Activated naive CD8-positive, alpha-beta T cell treated with anti-CD3 and anti-CD28 coated beads, Interleukin-2, amount 50 U/mL, for 24 hours (primary cell): ENCODE data around the gene ZBTB47.
A peak's percentile ranks its signal among the peaks of the same experiment; 100 is the strongest.

Experiments
- ATAC-seq: fragments of 150-1000 bp; cut with Tn5 transposase; one replicate; pipeline ENCODE4 v1.10.0; 2021
- DNase-seq: peaks from one replicate; pipeline ENCODE4 v3.0.0; 2021
- H3K27ac Mint-ChIP-seq: one replicate; pipeline ENCODE4 v1.8.0; 2021; ENCODE audit warnings: mild to moderate bottlenecking, mixed read lengths
- H3K27me3 Mint-ChIP-seq: one replicate; pipeline ENCODE4 v1.8.0; 2021; ENCODE audit warnings: mixed read lengths
- H3K36me3 Mint-ChIP-seq: one replicate; pipeline ENCODE4 v1.8.0; 2021; ENCODE audit warnings: low read depth, mixed read lengths
- H3K4me1 Mint-ChIP-seq: one replicate; pipeline ENCODE4 v1.8.0; 2021; ENCODE audit warnings: mixed read lengths
- H3K4me3 Mint-ChIP-seq: one replicate; pipeline ENCODE4 v1.8.0; 2021; ENCODE audit warnings: mild to moderate bottlenecking, moderate library complexity, mixed read lengths
- H3K9me3 Mint-ChIP-seq: one replicate; pipeline ENCODE4 v1.8.0; 2021; ENCODE audit warnings: mixed read lengths

ZBTB47 gene

DNA sequence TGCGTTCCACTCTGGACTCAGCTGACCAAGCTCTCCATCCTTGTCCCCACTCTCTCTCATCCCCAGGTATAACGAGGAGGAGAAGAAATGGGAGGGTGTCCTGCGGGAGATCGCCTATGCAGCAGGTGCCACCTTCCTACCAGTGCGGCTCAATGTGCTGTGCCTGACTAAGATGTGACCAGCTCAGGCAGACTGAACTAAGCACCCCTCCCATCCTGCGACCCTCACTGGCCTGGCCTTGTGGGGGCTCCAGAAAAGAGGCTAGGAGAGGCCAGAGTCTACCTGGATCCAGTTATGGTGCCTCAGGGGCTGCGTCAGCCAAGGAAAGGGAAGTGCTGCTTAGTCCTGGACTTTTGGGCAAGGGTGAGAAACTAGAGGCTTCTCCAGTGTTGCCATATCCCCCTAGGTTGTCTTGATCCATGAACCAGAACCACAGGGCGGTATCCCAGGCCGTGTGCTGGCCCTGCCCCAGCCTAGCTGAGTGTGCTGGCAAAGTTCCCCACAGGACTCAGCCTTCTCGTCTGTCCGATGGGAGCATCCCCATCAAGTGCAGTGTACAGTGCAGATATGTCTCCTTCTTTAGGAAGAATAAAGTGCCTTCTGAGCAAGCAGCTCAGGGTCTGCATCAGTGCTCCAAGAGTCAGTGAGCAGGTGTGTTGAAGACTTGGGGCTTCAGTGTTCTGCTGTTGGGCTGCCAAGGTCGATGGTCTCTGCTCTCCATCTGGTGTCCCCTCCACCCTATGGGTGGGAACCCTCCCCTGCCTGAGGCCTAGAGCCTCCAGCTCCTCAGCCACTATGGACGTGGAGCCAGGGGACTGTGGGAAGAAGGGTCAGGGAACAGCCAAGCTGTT is 38.5 kb downstream of the ZBTB47 start:
- ATAC-seq = no peak

GRCh38 chr3:42692667-42693529 is 39.4 kb downstream of the ZBTB47 start:
- no peaks in the 10 kb centered on the region for H3K4me1 Mint-ChIP-seq
- H3K9me3 Mint-ChIP-seq = no peaks in the 10 kb centered on the region
- no peak for DNase-seq
- no peak overlapping the region for H3K27ac Mint-ChIP-seq
- peaks cover 2% of the 10 kb centered on the region for H3K27me3 Mint-ChIP-seq
- H3K4me3 Mint-ChIP-seq = no peak overlapping the region
- H3K36me3 Mint-ChIP-seq = no peaks in the 10 kb centered on the region
- ATAC-seq = no peak

More for the DNA sequence above, 38.5 kb downstream of the ZBTB47 start:
- no peak overlapping the region for H3K27ac Mint-ChIP-seq
- H3K4me3 Mint-ChIP-seq = no peak overlapping the region
- H3K36me3 Mint-ChIP-seq = no peaks in the 10 kb centered on the region
- peaks cover 2% of the 10 kb centered on the region for H3K27me3 Mint-ChIP-seq
- H3K4me1 Mint-ChIP-seq = no peaks in the 10 kb centered on the region
- H3K9me3 Mint-ChIP-seq = no peaks in the 10 kb centered on the region
- DNase-seq = no peak

GRCh38 chr3:42693530-42693930 is 40.0 kb downstream of the ZBTB47 start:
- no peak overlapping the region for H3K27ac Mint-ChIP-seq
- no peak overlapping the region for H3K4me3 Mint-ChIP-seq
- H3K27me3 Mint-ChIP-seq = peaks cover 2% of the 10 kb centered on the region
- H3K36me3 Mint-ChIP-seq = no peaks in the 10 kb centered on the region
- no peak for ATAC-seq
- H3K9me3 Mint-ChIP-seq = no peaks in the 10 kb centered on the region
- DNase-seq = no peak
- no peaks in the 10 kb centered on the region for H3K4me1 Mint-ChIP-seq

- peaks cover 2% of the 10 kb centered on the region for H3K27me3 Mint-ChIP-seq
- H3K27ac Mint-ChIP-seq = no peak overlapping the region
- H3K9me3 Mint-ChIP-seq = no peaks in the 10 kb centered on the region
- ATAC-seq (no peak), DNase-seq (no peak)
- no peak overlapping the region for H3K4me3 Mint-ChIP-seq
- H3K36me3 Mint-ChIP-seq = no peaks in the 10 kb centered on the region
- H3K4me1 Mint-ChIP-seq = peaks cover 2% of the 10 kb centered on the region
These were observed 40.9 kb downstream of the ZBTB47 start for GRCh38 chr3:42694366-42694765.

GRCh38 chr3:42696356-42697288 is 43.1 kb downstream of the ZBTB47 start:
- H3K27me3 Mint-ChIP-seq = no peaks in the 10 kb centered on the region
- H3K4me1 Mint-ChIP-seq = peaks cover 2% of the 10 kb centered on the region
- H3K27ac Mint-ChIP-seq = no peak overlapping the region
- no peak overlapping the region for H3K4me3 Mint-ChIP-seq
- H3K9me3 Mint-ChIP-seq = no peaks in the 10 kb centered on the region
- H3K36me3 Mint-ChIP-seq = no peaks in the 10 kb centered on the region
- DNase-seq (no peak), ATAC-seq (no peak)

DNA sequence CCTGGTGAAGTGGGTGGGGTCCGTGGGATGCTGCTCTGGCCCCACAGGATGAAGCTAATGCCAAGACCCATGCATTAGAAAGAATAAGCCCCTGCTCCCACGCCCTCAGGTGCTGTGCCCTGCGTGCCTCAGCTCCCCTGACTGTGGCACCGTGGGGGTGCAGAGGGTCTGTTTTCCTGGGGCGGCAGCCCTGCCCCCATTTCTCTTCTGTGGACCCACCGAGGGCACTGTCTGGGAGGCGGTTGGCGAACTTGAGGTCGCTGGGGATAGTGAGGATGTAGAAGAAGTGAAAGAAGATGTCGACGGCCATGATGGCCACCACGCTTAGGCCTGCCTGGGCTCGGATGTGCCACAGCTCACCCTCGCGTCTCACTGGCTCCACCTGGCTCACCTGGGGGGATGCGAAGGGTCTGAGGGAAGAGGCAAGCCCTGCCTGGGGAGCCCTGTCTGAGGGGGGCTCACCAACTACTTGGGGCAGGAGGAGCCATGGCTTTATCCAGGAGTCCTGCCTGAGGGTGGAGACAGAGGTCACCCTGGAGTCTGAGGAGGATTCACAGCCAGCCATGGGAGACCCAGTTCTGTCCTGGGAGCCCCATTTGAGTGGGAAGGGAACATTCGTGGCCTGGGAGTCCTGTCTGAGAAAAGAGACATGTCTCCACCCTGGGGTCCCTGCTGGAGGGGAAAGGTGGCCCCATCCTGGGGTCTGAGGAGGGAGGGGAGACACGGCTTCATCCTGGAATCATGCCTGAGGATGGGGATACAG is 44.0 kb downstream of the ZBTB47 start:
- Mint-ChIP-seq H3K36me3 (no peaks in the 10 kb centered on the region), H3K27ac (no peak overlapping the region)
- no peak for ATAC-seq

GRCh38 chr3:42698216-42698910 is 44.9 kb downstream of the ZBTB47 start:
- Mint-ChIP-seq H3K27ac (no peak overlapping the region), H3K36me3 (no peaks in the 10 kb centered on the region), H3K27me3 (no peaks in the 10 kb centered on the region), H3K4me3 (no peak overlapping the region), H3K9me3 (no peaks in the 10 kb centered on the region), H3K4me1 (peaks cover 2% of the 10 kb centered on the region)
- DNase-seq (no peak), ATAC-seq (no peak)

More for the DNA sequence above, 44.0 kb downstream of the ZBTB47 start:
- Mint-ChIP-seq H3K4me3 (no peak overlapping the region), H3K27me3 (no peaks in the 10 kb centered on the region), H3K9me3 (no peaks in the 10 kb centered on the region), H3K4me1 (peaks cover 2% of the 10 kb centered on the region)
- no peak for DNase-seq

- no peaks in the 10 kb centered on the region for H3K36me3 Mint-ChIP-seq
- no peak overlapping the region for H3K27ac Mint-ChIP-seq
- ATAC-seq (no peak), DNase-seq (peak; percentile 11)
- no peaks in the 10 kb centered on the region for H3K9me3 Mint-ChIP-seq
- no peaks in the 10 kb centered on the region for H3K27me3 Mint-ChIP-seq
- no peak overlapping the region for H3K4me3 Mint-ChIP-seq
- H3K4me1 Mint-ChIP-seq = peaks cover 2% of the 10 kb centered on the region
These were observed 45.4 kb downstream of the ZBTB47 start for GRCh38 chr3:42698911-42699230.

DNA sequence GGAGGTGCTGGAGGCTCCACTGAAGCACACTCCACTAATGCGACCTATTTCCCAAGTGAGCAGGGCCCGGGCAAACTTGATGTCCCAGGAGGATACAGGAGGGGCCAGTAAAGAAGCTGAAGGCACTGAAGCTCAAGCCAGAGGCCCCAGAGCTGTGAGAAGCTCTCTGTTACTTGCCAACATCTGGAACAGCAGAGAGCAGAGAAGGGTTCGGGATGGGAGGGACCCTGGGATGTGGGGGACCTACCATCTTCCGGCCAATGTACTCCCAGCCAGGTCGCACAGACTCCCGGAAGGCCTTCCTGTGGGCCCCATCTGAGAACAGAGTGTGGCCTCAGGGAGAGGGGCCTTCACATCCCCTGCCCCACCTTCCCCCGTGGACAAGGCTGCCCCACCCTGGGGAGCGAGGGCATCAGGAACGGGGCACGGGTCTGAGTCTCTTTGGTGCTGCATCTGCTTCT is 46.0 kb downstream of the ZBTB47 start:
- ATAC-seq (no peak), DNase-seq (no peak)
- H3K36me3 Mint-ChIP-seq = no peaks in the 10 kb centered on the region
- H3K4me3 Mint-ChIP-seq = no peak overlapping the region
- H3K27me3 Mint-ChIP-seq = no peaks in the 10 kb centered on the region
- H3K27ac Mint-ChIP-seq = no peak overlapping the region
- H3K4me1 Mint-ChIP-seq = peaks cover 2% of the 10 kb centered on the region
- H3K9me3 Mint-ChIP-seq = no peaks in the 10 kb centered on the region

DNA sequence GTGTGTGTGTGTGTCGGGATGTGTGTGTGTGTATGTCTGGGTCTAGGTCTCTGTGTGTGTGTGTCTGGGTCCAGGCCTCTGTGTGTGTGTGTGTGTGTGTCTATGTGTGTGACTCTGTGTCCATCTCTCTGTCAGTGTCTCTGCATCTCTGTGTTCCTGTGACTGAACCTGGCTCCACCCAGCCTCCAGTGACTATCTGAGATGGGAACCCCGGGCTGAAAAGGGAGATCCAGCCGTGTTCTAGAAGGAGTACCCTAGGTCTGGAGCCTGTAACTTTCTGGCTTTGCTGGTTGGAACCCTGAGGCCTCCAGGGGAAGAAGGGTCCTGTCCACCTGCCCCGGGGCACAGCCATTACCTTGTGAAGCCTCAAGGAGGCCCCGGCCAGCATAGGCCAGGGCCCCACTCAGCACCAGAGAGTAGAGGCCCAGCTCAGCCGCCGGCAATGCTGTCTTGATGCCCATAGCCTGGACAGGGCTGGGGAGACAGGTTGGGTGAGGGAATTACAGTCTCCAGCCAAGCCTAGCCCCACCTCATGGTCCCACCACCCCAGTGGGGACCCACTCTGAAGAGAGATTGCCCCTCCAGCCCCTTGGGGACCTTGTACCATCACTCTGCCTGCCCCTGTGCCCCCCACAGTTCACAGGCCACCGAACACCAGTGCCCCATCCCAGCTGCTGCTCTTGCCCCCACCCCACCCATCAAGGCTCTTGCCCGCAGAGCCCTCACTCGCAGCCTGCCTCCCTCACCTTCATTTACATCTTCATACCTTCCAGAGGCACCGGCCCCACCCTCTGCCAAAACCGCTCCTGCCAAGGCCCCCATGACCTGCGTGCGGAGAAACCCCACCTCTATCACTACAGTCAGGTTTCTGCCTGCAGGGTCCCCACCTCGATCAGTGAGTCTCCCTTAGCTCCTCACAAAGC is 47.1 kb downstream of the ZBTB47 start:
- Mint-ChIP-seq H3K4me3 (no peak overlapping the region), H3K4me1 (peaks cover 2% of the 10 kb centered on the region), H3K9me3 (no peaks in the 10 kb centered on the region), H3K27me3 (peaks cover 3% of the 10 kb centered on the region), H3K27ac (no peak overlapping the region), H3K36me3 (no peaks in the 10 kb centered on the region)
- no peak for ATAC-seq
- no peak for DNase-seq

DNA sequence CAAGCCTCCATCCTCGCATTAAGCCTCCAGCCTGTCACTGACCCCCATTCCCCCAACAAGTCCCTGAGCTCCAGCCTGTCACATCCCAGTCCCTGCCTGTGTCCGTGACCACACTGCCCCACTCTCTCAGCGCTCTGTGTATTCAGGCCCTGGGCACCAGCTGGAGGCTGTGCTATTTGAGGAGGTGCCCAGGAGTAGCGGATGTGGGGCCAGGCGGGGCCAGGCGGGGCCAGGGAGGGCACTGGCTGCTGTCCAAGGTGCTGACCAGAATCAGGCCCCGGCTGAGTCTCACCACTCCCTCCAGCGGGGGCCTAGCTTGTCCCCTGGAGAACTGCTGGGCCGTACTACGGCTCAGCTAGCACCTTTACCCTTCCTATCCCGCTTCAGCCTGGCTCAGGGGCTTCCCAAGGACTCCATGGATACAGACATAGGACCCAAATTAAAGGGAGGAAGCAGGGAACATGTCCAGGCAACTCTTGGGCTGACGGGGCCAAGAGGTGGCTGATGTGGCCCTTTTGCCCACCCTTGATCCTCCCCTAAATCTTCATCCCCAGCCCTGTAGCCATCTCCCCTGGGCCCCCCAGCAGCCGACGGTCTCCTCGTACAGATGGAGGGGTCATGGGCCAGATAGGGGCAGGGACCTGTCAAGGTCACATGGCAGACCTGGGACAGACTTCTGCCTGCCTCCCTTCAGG is 48.0 kb downstream of the ZBTB47 start:
- peak; percentile 55 for ATAC-seq
- no peaks in the 10 kb centered on the region for H3K36me3 Mint-ChIP-seq
- H3K4me1 Mint-ChIP-seq = peaks cover 2% of the 10 kb centered on the region
- no peak overlapping the region for H3K4me3 Mint-ChIP-seq
- no peak overlapping the region for H3K27ac Mint-ChIP-seq
- peak; percentile 69 for DNase-seq
- peaks cover 5% of the 10 kb centered on the region for H3K27me3 Mint-ChIP-seq
- no peaks in the 10 kb centered on the region for H3K9me3 Mint-ChIP-seq
